Stomach smooth muscle (tissue), 2 donors: ENCODE data around the gene GNAT1.
"Not testable (repeated sequence)": the region's sequence is repeated elsewhere in the genome, so short reads cannot be mapped to it uniquely, and the experiment has no call there.

ENCODE experiments used
- H3K27ac ChIP-seq: one replicate; pipeline ENCODE4 v1.7.0; 2013; ENCODE audit warnings: mild to moderate bottlenecking, low read length, inconsistent platforms
- H3K27me3 ChIP-seq, 2 donors: one replicate each; pipeline ENCODE4 v1.7.0; 2013; ENCODE audit warnings: low read length in 2 of 2; ENCODE audit not compliant: insufficient read depth in 2 of 2, control insufficient read depth in 1 of 2
- H3K36me3 ChIP-seq, 2 donors: one replicate each; pipeline ENCODE4 v1.7.0; 2013; ENCODE audit warnings: low read length in 2 of 2; ENCODE audit not compliant: control insufficient read depth in 2 of 2, insufficient read depth in 2 of 2
- H3K4me1 ChIP-seq: one replicate; pipeline ENCODE4 v1.7.0; 2013; ENCODE audit warnings: low read length; ENCODE audit not compliant: control insufficient read depth, insufficient read depth
- H3K4me3 ChIP-seq, 2 donors: one replicate each; pipeline ENCODE4 v1.7.0; 2013; ENCODE audit warnings: low read length in 2 of 2
- H3K9ac ChIP-seq, 2 donors: one replicate each; pipeline ENCODE4 v1.7.0; 2013; ENCODE audit warnings: low read length in 2 of 2, mild to moderate bottlenecking in 1 of 2
- H3K9me3 ChIP-seq, 2 donors: one replicate each; pipeline ENCODE4 v1.7.0; 2013; ENCODE audit warnings: low read length in 2 of 2; ENCODE audit not compliant: control insufficient read depth in 2 of 2
- donor health status: healthy.
- donor health status: Pancreatic carcinoma.

GNAT1 gene

DNA sequence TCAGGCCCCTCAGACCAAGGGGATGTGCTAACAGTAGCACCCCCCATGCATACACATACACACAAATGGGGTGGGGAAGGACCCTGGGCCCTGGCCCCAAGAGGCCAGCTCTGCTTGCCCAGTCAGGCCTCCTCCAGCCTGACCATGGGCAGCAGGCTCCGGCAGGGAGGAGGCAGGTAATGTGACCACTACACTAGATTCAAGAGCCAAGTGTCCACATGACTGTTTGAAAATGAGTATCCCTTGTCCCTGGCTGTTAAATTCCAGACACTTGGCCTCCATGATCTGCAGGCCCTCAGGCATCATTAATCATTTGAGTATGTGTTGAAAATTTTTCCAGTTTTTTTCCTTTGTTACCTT is 30.7 kb downstream of the GNAT1 start:
- Histone ChIP-seq H3K36me3 (no peaks in the 10 kb centered on the region), H3K27me3 (peaks cover 2 to 4% of the 10 kb centered on the region in 2 donors), H3K4me3 (no peak overlapping the region), H3K9me3 (no peaks in the 10 kb centered on the region), H3K27ac (no peak overlapping the region), H3K4me1 (peaks cover 10% of the 10 kb centered on the region), H3K9ac (no peak overlapping the region)

DNA sequence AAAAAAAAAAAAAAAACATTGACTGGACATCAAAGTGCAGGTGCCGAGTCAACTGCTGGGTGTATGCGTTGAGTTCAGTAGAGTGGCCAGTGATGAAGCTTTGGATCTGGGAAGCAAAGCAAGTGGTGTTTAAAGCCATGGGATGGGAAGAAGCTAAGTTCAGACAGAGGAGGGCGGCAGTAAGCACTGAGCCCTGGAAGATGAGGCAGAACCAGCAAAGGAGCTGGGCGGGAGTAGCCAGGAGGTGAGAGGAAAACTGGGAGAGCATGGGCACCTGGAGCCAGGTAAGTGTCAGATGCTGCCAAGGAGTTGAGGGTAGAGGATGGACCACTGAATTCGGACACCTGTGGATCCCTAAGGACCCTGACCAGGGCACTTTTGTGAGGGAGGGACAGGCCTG is 33.2 kb downstream of the GNAT1 start:
- H3K36me3 ChIP-seq, result no peaks in the 10 kb centered on the region
- peaks cover 17% of the 10 kb centered on the region for H3K4me1 ChIP-seq
- H3K27ac ChIP-seq, result no peak overlapping the region
- H3K9ac ChIP-seq, result no peak overlapping the region
- no peak overlapping the region for H3K4me3 ChIP-seq
- no peaks in the 10 kb centered on the region for H3K9me3 ChIP-seq
- H3K27me3 ChIP-seq, result peaks cover 2 to 4% of the 10 kb centered on the region in 2 donors

DNA sequence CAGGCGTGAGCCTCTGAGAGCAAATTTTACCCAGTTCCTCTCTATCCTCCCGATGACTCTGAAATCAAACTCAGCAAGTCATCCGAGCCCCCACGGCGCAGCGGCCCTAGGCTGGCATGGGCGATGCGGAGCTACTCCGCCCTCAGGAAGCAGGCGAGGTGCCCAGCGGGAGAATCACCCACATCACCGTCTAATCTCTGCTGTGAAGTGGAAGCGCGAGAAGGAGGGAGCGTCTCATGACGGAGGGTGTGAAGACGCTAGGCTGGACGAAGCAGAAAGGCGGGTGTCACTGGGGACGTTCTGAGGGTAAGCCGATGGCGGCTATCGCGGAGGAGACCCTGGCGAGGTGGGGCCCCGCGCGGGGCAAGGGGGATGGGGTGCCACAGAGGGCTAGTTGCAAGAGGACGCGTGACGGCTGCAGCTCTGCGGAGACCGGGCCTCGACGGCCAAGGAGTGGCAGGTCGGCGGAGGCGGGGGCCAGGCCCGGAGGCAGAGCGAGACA is 35.5 kb downstream of the GNAT1 start:
- H3K9ac ChIP-seq, result peak overlapping the region; percentile 47 to 55
- H3K4me1 ChIP-seq, result peaks cover 17% of the 10 kb centered on the region
- no peaks in the 10 kb centered on the region for H3K36me3 ChIP-seq
- no peaks in the 10 kb centered on the region for H3K9me3 ChIP-seq
- H3K4me3 ChIP-seq, result peak overlapping the region; percentile 44 to 91
- H3K27me3 ChIP-seq, result peaks cover 0 to 3% of the 10 kb centered on the region in 2 donors
- H3K27ac ChIP-seq, result no peak overlapping the region

DNA sequence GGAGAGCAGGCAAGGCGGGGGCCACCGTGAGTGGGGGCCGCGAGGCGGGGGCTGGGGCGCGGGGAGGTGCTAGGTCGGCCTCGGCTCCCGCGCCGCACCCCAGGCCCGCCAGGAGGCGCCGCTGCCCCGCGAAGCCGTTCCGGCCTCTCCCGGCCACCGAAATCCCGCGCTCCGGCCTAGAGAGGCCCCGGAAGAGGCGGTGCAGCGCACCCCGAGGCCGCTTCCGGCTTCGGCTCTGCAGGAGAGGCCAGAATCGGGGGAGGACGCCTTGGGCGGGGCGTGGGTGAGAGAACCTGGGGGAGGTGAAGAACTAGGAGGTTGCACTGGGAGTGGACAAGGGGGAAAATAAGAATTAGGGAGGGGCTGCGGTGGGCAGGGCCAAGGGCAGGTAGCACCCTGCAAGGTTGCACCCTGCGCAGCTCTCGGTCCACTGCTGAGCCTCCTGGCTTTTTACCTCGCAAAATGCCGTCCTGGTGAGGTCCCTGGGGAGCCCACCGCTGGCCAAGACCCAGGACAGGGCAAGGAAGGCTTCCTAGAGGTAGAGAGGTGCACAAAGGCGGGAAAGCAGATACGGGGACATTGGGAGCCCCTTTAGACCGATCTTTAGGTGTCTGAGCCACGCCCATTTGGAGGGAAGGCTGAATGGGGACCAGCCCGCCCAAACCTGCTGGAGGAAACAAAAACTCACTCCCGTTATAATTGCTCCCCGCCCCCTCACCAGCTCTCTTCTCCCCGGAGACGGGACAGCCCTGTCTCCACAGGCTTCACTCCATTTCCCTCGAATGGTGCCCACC is 36.2 kb downstream of the GNAT1 start:
- no peak overlapping the region for H3K27ac ChIP-seq
- H3K4me3 ChIP-seq, result peak overlapping the region; percentile 91
- peak overlapping the region; percentile 66 to 75 for H3K9ac ChIP-seq
- peaks cover 17% of the 10 kb centered on the region for H3K4me1 ChIP-seq
- H3K36me3 ChIP-seq, result no peaks in the 10 kb centered on the region
- H3K27me3 ChIP-seq, result no peaks in the 10 kb centered on the region
- no peaks in the 10 kb centered on the region for H3K9me3 ChIP-seq

DNA sequence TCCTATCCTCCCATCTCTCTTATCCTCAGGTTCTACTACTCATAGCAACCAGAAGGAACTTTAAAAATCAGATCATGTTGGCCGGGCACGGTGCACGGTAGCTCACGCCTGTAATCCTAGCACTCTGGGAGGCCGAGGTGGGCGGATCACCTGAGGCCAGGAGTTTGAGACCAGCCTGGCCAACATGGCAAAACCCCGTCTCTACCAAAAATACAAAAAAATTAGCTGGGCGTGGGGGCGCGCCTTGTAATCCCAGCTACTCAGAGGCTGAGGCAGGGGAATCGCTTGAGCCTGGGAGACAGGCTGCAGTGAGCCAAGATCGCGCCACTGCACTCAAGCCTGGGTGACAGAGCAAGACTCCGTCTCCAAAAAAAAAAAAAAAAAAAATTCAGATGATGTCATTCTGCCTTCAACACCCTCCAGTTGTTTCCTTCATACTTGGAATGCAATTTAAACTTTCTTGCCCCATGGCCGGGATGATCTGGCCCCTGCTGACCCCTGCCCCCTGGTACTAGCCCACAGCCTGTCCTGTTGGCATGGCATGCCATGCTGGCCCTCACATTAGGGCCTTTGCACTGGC is 36.9 kb downstream of the GNAT1 start:
- Histone ChIP-seq H3K4me3 (peak overlapping the region; percentile 91), H3K4me1 (peaks cover 17% of the 10 kb centered on the region), H3K9ac (peak overlapping the region in 1 of 2 donors; percentile 75)
- not testable (repeated sequence) for H3K36me3 ChIP-seq, H3K27me3 ChIP-seq, H3K9me3 ChIP-seq, H3K27ac ChIP-seq

DNA sequence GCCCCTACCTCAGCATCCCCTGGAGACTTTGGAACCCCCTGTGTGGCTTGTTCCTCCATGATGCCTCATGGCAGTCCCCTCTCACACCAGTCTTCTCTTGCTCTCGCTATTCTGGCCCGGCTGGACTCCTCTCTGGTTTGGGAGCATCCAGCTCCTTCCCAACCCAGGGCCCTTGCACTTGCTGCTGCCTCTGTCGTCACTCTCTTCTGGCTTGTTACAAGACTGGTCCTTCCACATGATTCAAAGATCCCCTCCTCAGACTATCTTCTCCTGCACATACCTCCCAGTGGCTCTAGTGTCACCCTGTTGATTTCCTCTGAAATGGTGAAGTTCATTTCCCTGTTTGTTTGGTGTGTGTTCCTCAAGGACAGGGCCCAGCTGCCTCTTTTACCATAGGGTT is 38.1 kb downstream of the GNAT1 start:
- Histone ChIP-seq H3K9ac (no peak overlapping the region), H3K27me3 (no peaks in the 10 kb centered on the region), H3K36me3 (no peaks in the 10 kb centered on the region), H3K4me1 (peaks cover 17% of the 10 kb centered on the region), H3K9me3 (no peaks in the 10 kb centered on the region), H3K27ac (no peak overlapping the region), H3K4me3 (no peak overlapping the region)

DNA sequence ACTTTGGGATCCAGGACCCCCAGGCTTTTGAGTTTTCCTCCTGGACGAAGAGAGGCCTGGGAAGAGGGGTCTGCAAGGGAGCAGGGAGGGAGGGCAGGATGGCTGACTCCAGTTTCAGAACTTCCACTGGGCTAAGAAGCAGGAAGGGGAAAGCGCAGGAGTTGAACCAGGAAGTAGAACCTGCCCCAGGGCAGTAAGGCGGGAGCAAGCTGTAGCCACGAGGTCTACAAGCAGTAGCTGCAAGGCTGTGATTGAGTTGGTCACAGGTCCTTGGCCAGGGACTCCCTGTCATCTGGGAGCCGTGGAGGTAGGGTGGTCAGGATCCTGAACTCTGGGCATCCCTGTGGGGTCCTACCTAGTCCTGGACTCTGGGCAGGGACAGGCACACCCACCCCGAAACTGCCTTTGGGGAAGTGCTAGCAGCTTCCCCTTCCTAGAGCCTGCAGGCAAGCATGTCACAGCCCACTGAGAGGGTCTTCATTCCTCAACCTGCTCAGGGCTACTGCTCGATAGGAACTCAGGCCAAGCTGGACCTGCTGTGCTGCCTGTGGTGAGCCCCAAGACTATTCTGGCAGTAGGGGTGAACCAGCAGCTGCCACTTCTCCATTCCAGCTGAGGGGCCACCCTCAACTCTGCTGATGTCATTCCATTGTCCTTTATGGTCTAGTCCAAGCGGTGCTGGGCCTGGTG is 38.8 kb downstream of the GNAT1 start:
- H3K4me3 ChIP-seq, result no peak overlapping the region
- H3K9me3 ChIP-seq, result no peaks in the 10 kb centered on the region
- H3K4me1 ChIP-seq, result peaks cover 19% of the 10 kb centered on the region
- H3K36me3 ChIP-seq, result no peaks in the 10 kb centered on the region
- H3K27me3 ChIP-seq, result no peaks in the 10 kb centered on the region
- H3K9ac ChIP-seq, result no peak overlapping the region
- H3K27ac ChIP-seq, result no peak overlapping the region

DNA sequence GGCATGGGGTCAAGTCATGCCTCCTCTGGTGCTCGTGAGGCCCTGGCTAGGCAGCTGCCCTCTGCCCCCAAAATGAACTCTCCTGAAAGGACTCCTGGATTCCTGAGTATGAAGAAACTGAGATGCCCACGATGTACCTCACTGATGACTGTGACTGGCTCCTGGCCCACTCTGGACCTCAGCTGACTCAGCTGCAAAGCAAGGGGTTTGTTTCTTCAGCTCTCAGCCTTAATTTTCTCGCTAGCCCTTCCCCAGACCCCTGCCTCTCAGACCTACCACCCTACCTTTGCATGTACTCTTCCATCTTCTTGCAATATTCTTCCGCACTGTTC is 39.4 kb downstream of the GNAT1 start:
- Histone ChIP-seq H3K9me3 (no peaks in the 10 kb centered on the region), H3K4me1 (peaks cover 22% of the 10 kb centered on the region), H3K27me3 (no peaks in the 10 kb centered on the region), H3K27ac (no peak overlapping the region), H3K4me3 (no peak overlapping the region), H3K9ac (no peak overlapping the region), H3K36me3 (no peaks in the 10 kb centered on the region)

DNA sequence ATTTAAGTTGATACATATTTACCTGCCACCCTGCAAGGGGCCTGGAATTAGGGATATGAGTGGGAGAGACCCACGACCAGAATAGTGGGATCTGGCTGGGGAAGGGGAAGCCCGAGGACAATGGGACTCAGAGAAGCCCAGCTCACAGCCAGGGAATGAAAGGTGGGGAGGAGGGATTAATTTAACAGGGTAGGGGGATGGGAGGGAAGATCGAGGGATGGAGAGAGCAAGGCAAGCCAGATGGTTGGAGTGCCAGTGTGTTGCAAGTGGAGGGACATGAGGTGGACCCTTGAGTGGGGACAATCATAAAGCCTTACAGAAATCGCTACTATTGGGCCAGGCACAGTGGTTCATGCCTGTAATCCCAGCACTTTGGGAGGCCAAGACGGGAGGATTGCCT is 40.2 kb downstream of the GNAT1 start:
- Histone ChIP-seq H3K36me3 (no peaks in the 10 kb centered on the region), H3K27ac (no peak overlapping the region), H3K4me3 (no peak overlapping the region), H3K9ac (no peak overlapping the region), H3K9me3 (no peaks in the 10 kb centered on the region), H3K4me1 (peaks cover 20% of the 10 kb centered on the region), H3K27me3 (no peaks in the 10 kb centered on the region)

DNA sequence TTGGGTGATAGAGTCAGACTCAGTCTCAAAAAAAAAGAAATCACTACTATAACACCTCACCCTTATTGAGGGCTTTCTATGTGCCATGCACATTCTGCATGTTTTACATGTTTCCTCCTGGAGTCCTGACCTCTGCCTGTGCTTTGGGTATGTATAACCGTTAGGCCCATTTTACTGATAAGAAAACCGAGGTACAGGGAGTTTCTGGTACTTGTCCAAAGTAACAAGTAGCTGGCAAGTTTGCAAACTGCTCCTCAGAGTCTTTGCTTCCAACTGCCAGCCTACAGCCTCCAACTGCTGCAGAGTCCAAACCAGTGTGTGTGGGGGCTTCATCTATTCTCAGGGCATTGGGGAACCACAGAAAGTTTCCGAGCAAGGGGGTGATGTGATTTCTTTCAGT is 40.9 kb downstream of the GNAT1 start:
- H3K36me3 ChIP-seq, result no peaks in the 10 kb centered on the region
- H3K9me3 ChIP-seq, result no peaks in the 10 kb centered on the region
- no peaks in the 10 kb centered on the region for H3K27me3 ChIP-seq
- H3K27ac ChIP-seq, result no peak overlapping the region
- no peak overlapping the region for H3K4me3 ChIP-seq
- no peak overlapping the region for H3K9ac ChIP-seq
- peaks cover 21% of the 10 kb centered on the region for H3K4me1 ChIP-seq

DNA sequence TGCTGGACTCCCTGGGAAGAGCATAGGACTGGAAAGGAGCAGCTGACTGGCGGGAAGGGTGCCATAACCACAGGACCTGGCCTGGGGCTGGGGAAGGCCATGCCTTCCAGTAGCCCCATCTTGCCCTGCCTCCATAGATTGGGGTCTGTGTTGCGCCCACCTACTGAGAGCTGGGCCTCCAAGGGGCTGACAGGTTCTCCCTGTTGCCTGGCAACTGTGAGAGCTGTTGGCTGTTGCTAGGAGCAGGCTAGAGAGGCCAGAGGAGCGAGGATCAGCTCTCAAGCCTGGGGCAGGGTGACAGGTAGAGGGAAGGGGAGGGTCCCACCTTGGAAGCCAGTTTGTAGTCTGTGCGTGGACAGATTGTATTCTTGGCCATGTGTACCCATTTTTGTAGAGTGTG is 41.8 kb downstream of the GNAT1 start:
- no peak overlapping the region for H3K27ac ChIP-seq
- H3K9ac ChIP-seq, result no peak overlapping the region
- H3K9me3 ChIP-seq, result no peaks in the 10 kb centered on the region
- H3K27me3 ChIP-seq, result no peaks in the 10 kb centered on the region
- H3K4me3 ChIP-seq, result no peak overlapping the region
- peaks cover 24% of the 10 kb centered on the region for H3K4me1 ChIP-seq
- no peaks in the 10 kb centered on the region for H3K36me3 ChIP-seq
